Upper lobe of left lung (tissue), 4 donors: ENCODE measurements around the gene SH3TC2.

Experiments used
- EP300 ChIP-seq, 4 donors: sonication (generic); formaldehyde crosslinking; IDR thresholded peaks; one replicate each; pipeline ENCODE4 v1.5.1; 2017; ENCODE audit warnings: antibody characterized with exemption in 4 of 4, control low read depth in 2 of 4
- POLR2A ChIP-seq, 4 donors: fragments of 450-650 bp; IDR thresholded peaks; one replicate each; pipeline ENCODE4 v1.5.1; 2016 to 2017; ENCODE audit warnings: antibody characterized with exemption in 4 of 4, mild to moderate bottlenecking in 2 of 4
- POLR2AphosphoS5 ChIP-seq, 2 donors: sonication (generic); formaldehyde crosslinking; IDR thresholded peaks; one replicate each; pipeline ENCODE4 v1.5.1; 2017; ENCODE audit warnings: antibody characterized with exemption in 2 of 2
- TF ChIP-seq, protein P1 (sequence below), 6 experiments: fragments of 450-650 bp in 4 of 6; fragments of 200-600 bp in 2 of 6; sonication (generic) in 2 of 6; IDR thresholded peaks; one replicate each; pipeline ENCODE4 v1.5.1; 2016 to 2019; ENCODE audit warnings: antibody characterized with exemption in 6 of 6

DNA sequence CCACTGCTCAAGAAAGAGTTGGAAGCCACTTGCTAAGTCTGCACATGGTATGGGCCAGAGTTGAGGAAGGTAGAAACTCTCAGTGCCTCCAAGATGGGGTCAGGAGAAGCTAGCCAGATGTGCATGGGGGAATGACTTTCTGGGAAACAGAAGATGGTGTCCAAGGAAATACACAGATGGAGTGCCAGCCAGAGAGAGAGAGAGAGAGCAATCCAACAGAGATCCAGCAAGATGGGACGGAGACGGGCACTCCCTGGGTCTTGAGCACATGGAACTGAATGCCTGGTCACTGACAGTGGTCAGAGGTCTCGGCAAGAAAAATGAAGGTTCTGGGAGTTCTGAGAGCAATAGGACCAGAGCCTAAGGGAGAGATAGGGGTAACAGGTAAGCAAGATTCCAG lies 82.1 kb downstream of the SH3TC2 start:
- TF ChIP-seq EP300 (IDR thresholded peaks at IDR 0.05) (no peak), POLR2A (IDR thresholded peaks at IDR 0.05) (no peak), POLR2AphosphoS5 (IDR thresholded peaks at IDR 0.05) (no peak)
- TF ChIP-seq, protein P1, sequence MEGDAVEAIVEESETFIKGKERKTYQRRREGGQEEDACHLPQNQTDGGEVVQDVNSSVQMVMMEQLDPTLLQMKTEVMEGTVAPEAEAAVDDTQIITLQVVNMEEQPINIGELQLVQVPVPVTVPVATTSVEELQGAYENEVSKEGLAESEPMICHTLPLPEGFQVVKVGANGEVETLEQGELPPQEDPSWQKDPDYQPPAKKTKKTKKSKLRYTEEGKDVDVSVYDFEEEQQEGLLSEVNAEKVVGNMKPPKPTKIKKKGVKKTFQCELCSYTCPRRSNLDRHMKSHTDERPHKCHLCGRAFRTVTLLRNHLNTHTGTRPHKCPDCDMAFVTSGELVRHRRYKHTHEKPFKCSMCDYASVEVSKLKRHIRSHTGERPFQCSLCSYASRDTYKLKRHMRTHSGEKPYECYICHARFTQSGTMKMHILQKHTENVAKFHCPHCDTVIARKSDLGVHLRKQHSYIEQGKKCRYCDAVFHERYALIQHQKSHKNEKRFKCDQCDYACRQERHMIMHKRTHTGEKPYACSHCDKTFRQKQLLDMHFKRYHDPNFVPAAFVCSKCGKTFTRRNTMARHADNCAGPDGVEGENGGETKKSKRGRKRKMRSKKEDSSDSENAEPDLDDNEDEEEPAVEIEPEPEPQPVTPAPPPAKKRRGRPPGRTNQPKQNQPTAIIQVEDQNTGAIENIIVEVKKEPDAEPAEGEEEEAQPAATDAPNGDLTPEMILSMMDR (IDR thresholded peaks at IDR 0.05), result no peak
